ENCODE measurements around the gene NOS1.

NOS1 gene

GRCh38 chr12:117167769-117168168 is 193.7 kb downstream of the NOS1 start:
- DNase-seq, result no peak

GRCh38 chr12:117166107-117166506 is 195.3 kb downstream of the NOS1 start:
- no peak for DNase-seq

GRCh38 chr12:117165342-117165741 is 196.1 kb downstream of the NOS1 start:
- no peak for DNase-seq

- DNase-seq, result no peak
These were observed 198.8 kb downstream of the NOS1 start for GRCh38 chr12:117162633-117163032.

GRCh38 chr12:117162167-117162539 is 199.3 kb downstream of the NOS1 start:
- DNase-seq, result no peak

- DNase-seq, result no peak
These were observed 199.8 kb downstream of the NOS1 start for GRCh38 chr12:117161460-117162166.

- DNase-seq, result no peak
These were observed 201.8 kb downstream of the NOS1 start for GRCh38 chr12:117159674-117160073.

- DNase-seq, result no peak
These were observed 202.4 kb downstream of the NOS1 start for GRCh38 chr12:117158911-117159553.
